Prostate gland (tissue), 2 donors: ENCODE measurements around the gene CNDP2.

Source experiments
- CTCF ChIP-seq, 4 experiments: fragments of 200-600 bp in 2 of 4; fragments of 450-650 bp in 2 of 4; sonication (generic) in 2 of 4; IDR thresholded peaks; 1 replicate in 3 of 4; 2 replicates in 1 of 4; pipeline ENCODE4 v1.5.1; 2016 to 2019; ENCODE audit warnings: antibody characterized with exemption in 4 of 4, mild to moderate bottlenecking in 2 of 4, moderate library complexity in 2 of 4
- POLR2A ChIP-seq: fragments of 450-650 bp; IDR thresholded peaks from one replicate; pipeline ENCODE4 v1.6.1; 2016; ENCODE audit warnings: antibody characterized with exemption, mild to moderate bottlenecking

GRCh38 chr18:74531043-74531442, 34.9 kb downstream of the CNDP2 start:
- TF ChIP-seq CTCF (IDR thresholded peaks at IDR 0.05) (no peak), POLR2A (no peak)
